Measurements from ENCODE around the gene TBC1D12.
"Not testable (repeated sequence)": the region's sequence is repeated elsewhere in the genome, so short reads cannot be mapped to it uniquely, and the experiment has no call there.

TBC1D12 gene
- total RNA-seq = 25.6 to 56.2 (median 43.7) reads per million in 18 experiments

DNA sequence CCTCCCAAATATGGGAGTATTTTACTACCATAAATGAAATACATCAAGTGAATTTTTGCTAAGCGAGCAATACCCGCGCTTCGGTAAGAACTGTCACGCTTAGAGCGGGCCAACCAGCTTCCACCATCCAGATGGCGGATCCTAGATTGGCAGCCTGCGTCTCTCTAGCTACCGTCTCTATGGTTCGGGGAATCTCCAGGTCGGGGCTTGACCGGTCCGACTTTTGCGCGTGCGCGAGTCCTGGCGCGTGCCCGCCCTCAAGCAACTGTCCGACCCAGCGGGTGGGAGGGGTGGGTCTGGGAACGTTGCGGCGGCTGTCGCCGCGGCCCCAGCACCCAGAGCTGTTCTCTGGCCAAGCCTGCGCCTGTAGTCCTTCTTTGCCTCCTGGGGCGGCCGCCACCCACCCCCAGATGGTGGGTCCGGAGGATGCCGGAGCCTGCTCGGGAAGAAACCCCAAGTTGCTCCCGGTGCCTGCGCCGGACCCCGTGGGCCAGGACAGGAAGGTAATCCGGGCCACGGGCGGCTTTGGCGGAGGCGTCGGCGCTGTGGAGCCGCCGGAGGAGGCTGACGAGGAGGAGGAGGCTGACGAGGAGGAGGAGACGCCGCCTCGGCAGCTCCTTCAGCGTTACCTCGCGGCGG, at the start of gene TBC1D12:
TSS of gene TBC1D12 (plus strand) at position 338 of the 639 bp plus-strand sequence. CDS start at position 411, 73 bp downstream.
- peak; percentile 91 to 95 for DNase-seq

DNA sequence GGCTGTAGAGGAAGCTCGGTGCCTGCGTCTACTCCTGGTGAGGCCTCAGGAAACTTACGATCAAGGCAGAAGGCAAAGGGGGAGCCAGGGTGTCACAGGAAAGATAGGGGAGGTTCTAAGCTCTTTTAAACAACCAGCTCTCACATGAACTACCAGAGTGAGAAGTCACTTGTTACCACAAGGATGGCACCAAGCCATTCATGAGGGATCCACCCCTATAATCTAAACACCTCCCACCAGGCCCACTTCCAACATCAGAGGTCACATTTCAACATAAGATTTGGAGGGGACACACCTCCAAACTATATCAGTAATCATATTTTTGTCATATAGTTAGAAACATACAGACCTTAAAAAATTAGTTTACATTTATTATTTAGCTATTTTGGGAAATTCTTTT, 49.0 kb upstream of the TBC1D12 start:
- no peak for DNase-seq

- DNase-seq = no peak
These were observed 46.5 kb upstream of the TBC1D12 start for GRCh38 chr10:94355841-94356240.

- DNase-seq = no peak
These were observed 45.1 kb upstream of the TBC1D12 start for GRCh38 chr10:94357193-94357592.

DNA sequence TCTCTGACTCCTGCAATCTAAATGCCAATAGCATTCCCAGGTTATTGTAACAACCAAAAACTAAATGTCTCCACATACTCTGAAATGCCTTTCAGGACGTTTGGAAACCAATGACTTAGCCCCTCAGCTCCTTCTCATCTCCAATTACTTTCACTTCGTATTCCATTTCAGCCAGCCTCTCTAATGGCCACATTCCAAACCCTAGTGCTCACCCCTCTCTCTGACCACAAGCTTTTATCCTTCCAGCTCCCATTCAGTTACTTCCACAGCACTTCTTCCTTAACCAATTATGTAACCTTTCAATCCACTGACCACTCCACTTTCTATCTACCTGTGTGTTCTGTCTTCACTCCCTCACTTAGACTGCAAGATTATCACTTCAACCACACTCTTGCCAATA, 43.9 kb upstream of the TBC1D12 start:
- DNase-seq = no peak

DNA sequence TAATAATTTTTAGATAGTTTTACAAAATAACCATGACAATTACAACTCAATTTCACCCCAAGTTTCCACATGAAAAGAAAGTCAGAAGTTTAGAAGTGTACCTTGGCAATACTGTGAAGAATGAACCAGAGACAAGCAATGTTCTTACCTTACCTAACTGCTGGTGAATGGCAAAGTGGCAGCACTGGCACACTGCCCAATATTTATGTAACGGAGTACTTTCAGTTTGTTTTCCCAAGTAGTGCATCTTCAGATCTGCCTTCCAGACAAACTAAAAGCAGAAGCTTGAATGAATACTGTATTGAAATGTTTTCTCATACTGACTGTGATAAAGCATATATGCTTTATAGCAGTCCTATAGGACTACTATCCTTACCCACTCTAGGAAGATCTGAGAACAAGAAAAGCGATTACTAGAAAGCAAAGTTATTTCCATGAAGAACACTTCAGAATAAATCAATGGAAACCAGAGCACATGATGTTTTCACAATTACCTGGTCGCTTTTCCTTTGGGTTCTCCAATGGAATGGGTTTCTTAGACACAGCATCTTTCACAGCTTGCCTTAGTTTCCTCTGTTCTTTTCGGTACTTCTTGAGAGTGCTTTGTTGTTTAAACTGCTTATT, 41.1 kb upstream of the TBC1D12 start:
- no peak for DNase-seq

DNA sequence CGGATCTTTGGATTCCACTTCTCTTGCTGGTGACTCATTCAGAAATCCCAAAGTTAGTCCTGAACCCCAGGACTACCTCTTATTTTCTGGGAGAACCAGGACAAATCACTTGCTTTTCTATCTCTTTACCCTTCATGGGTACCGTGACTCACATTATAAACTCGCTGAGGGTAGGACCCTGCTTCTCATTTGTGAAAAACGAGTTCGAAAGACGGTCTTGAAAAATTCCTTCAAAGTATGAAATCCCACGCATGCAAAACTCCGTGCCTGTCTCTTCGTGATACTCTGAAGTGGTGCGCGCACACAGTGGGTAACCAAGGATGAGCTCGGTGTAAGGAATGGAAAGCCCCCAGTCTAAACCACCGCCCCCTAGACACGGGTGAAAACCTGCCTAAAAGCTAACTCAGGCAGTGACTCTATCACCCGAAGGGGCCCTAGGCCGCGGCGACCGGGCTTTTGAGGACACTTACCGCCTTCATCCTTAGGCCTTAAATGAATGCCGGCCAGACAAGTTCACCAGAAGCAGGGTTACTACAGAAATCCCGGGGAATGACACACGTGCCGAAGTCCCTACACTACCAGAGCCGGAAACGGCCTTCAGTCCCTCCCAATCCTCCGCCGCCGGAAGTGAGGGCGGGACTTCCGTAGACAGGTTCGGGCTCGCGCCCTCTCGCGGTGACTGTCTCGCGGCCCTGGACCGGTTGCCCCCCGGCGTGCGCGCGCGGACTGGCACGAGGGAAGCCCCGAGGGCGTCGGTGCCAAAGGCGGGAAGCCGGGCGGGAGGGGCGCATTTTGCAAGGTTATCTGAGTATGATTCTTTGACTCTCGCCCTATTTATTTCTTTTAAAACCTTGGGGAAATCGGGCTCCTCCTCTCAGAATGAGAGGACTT, 39.7 kb upstream of the TBC1D12 start, which contains the start of gene NOC3L:
TSS of gene NOC3L (minus strand) at position 580 of the 891 bp plus-strand sequence. CDS start at position 479, 101 bp downstream.
- DNase-seq = peak; percentile 93 to 95

DNA sequence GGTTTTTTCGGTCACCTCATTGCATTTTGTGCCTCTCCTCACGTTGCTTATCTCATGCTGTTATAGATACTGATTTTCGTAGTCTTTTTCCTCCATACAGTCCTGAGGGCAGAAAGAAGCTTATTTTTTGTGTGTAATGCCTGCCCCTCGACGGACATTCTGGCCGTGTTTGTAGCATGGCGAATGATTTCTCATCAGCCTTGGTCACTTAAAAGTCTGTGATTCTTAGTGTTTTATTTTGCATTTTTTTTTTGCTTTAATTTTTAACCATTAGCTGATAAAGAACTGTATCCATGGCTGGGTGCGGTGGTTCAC, 39.1 kb upstream of the TBC1D12 start:
- DNase-seq = no peak

DNA sequence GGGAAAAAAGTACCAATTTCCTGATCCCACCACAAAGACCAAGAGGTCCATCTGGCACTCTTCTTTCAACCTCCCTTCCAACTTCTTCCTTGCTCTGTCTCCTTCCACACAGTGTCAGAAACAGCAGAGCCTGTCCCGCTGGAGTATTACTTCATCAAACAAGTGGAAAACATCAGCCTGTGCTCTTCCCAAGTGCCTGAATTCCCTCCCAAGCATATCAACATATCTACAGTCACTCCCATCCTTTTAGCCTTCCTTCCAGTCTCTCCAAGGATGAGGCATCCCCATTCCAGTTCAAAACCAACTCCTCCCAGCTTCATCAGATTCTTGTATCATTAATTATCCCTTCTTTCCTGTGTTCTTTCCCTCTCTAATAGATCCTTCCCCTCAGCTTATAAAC, 37.9 kb upstream of the TBC1D12 start:
- no peak for DNase-seq

DNA sequence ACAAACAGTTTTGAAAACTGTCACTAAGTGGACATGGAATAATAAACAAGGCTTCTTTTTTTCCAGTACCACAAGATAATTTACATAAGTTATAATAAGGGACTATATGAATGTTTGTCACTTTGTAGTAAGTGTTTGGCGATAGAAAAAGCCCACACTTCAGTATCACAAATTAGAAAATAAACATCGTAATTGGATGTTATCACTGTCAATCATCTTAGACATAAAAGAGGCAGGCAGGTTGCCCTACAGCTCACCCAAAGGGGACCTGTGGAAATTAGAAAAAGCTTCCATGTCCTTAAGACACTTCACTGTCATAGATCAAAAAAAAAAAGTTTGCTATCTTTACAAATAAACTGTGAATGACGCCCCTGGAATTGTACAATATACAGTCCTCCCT, 36.0 kb upstream of the TBC1D12 start:
- no peak for DNase-seq

GRCh38 chr10:94370501-94370900, 31.8 kb upstream of the TBC1D12 start:
- no peak for DNase-seq

DNA sequence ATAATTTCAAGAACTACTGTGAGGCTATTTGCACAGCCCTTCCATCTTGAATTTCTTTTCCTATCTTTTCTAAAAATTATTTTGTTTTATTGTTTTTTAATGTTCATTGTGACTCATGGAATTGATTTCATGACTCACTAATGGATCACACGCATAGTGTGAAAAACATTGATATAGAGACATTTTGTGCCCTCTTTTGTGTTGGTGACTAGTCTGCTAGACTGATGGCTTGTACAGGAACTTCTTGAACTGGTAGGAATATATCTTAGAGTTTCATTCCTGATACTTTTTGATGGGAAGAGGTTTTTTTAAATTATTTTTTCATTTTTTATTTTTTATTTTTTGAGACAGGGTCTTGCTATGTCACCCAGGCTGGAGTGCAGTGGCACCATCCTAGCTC, 27.0 kb upstream of the TBC1D12 start:
- DNase-seq = no peak

GRCh38 chr10:94376865-94377264, 25.5 kb upstream of the TBC1D12 start:
- no peak for DNase-seq

DNA sequence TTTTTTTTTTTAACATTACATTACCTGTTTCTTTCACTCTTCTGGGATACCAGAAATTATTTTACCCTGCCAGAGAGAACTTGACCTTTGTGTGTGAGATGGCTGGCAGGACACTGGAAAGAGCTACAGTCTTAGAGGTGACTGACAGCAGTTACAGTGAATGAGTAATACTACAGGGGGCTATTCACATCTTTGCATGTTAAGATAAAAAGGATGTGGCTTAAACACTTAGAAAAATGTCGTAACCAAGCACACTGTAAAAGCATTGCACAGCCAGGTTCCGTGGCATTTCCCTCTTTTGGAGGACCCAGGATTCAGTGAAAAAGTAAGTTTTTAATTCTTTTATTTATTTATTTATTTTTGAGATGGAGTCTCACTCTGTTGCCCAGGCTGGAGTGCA, 18.8 kb upstream of the TBC1D12 start:
- DNase-seq = peak; percentile 21 to 58

DNA sequence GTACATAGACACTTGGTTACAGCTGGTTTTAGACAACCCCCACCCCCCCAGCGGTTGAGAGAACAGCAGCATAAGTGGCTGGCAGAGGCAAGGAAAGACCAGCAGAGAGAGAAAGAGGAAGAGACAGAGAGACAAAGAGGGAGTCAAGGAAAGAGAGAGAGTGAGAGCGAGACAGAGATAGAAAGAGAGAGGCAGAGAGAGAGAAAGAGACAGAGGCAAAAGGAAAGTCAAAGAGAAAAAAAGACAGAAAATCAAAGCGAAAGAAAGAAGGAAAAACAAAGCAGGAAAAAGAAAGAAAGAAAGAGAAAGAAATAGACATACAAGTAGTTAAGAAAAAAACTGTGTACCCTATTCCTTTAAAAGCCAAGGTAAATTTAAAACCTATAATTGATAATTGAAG, 16.6 kb upstream of the TBC1D12 start:
- DNase-seq = not testable (repeated sequence)

DNA sequence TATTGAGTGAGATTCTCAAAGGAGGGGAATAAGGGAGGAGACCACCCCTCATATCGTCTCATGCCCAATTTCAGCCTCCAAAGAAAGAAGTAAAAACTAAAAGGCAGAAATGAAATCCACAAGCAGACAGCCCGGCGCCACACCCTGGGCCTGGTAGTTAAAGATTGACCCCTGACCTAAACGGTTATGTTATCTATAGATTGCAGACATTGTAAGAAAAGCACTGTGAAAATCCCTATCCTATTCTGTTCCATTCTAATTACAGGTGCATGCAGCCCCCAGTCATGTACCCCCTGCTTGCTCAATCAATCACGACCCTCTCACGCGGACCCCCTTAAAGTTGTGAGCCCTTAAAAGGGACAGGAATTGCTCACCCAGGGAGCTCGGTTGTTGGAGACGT, 10.2 kb upstream of the TBC1D12 start:
- not testable (repeated sequence) for DNase-seq

DNA sequence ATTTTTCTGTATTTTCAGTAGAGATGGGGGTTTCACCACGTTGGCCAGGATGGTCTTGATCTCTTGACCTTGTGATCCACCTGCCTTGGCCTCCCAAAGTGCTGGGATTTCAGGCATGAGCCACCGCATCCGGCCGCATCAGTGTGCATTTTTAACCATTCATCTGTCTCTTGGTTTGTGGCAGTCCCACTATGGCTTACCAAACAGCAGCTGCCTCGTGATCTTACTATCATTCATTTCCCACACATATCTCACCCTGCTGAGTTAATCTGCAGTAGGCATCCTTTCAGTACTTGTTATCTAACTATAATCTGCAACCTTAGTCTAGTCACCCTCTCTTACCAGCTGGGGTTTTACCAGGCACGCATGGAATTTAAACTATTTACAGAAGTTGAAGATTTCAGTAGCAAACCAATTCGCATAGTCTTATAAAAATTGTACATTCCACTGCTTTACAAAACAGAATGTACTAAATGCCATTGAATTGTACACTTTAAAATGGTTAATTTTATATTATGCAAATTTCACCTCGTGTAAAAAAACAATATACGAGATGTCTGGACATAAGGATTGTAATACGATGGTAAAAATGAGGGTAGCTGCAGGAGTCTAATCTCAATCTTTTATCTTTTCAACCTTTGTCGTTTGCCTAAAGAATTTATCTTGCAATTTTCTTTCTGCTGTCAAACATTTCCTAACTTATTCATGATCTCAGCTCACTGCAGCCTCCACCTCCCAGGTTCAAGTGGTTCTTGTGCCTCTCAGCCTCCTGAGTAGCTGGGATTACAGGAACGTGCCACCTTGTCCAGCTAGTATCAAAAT, 4.6 kb upstream of the TBC1D12 start:
- no peak for DNase-seq

DNA sequence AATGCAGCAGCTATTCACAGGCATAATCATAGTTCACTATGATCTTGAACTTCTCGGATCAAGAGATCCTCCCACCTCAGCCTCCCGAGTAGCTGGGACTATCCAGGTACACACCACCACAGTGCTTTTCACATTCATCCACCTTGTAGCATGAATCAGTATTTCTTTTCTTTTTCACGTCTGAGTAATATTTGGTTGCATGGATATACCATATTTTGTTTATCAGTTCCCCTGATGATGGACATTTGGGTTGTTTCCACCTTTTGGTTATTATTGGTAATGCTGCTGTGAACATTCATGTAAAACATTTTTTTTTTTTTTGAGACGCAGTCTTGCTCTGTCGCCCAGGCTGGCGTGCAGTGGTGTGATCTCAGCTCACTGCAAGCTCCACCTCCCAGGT, 3.6 kb upstream of the TBC1D12 start:
- DNase-seq = no peak

- peak; percentile 21 to 44 for DNase-seq
These were observed 570 bp downstream of the TBC1D12 start for GRCh38 chr10:94402843-94403379.

GRCh38 chr10:94403380-94404213, 1.3 kb downstream of the TBC1D12 start:
- DNase-seq = peak; percentile 87 to 91

- DNase-seq = no peak
These were observed 3.1 kb downstream of the TBC1D12 start for GRCh38 chr10:94405406-94405805.
